K562 (cell line): ENCODE measurements around the gene WDR54.

Experiments
- CREB3 ChIP-seq: fragments of 450-650 bp; conservative IDR thresholded peaks from 2 replicates; pipeline ENCODE4 v1.6.1; 2016; ENCODE audit warnings: missing genetic modification characterization, low read depth, mild to moderate bottlenecking, missing compliant biosample characterization, moderate library complexity
- FOXK2 ChIP-seq, 2 experiments: fragments of 450-650 bp; IDR thresholded peaks in 1 of 2; conservative IDR thresholded peaks in 1 of 2; 2 replicates each; pipeline ENCODE4 v1.6.1; 2016; ENCODE audit warnings: low read depth in 2 of 2, mild to moderate bottlenecking in 1 of 2
- HNRNPK ChIP-seq: fragments of 200-400 bp; formaldehyde crosslinking; IDR thresholded peaks from one replicate; pipeline ENCODE4 v1.6.1; 2018; ENCODE audit warnings: mild to moderate bottlenecking, low read depth, low read length; ENCODE audit not compliant: poor library complexity, severe bottlenecking
- MAX ChIP-seq: sonication (generic); formaldehyde crosslinking; IDR thresholded peaks from 2 replicates; pipeline ENCODE4 v1.9.0; 2022; ENCODE audit warnings: mild to moderate bottlenecking, missing genetic modification reagents
- PHF8 ChIP-seq: fragments of 200-600 bp; sonication (generic); IDR thresholded peaks from 2 replicates; pipeline ENCODE4 v1.6.1; 2012; ENCODE audit warnings: mixed run types, mild to moderate bottlenecking, inconsistent platforms, low read length, moderate library complexity, borderline replicate concordance
- PRMT5 ChIP-seq: sonication (generic); formaldehyde crosslinking; IDR thresholded peaks from 2 replicates; pipeline ENCODE4 v1.5.0; 2020; ENCODE audit warnings: missing genetic modification reagents
- ZNF133 ChIP-seq: fragments of 250-450 bp; sonication (Bioruptor Pico); IDR thresholded peaks from 2 replicates; pipeline ENCODE4 v1.4.0; 2020; ENCODE audit warnings: mild to moderate bottlenecking

- no peak for TF ChIP-seq PHF8
- no peak for TF ChIP-seq MAX (CRISPR knock-in tag)
- TF ChIP-seq FOXK2 (conservative IDR thresholded peaks at IDR 0.05 in 1 of 2, IDR thresholded peaks at IDR 0.05 in 1 of 2; ENCODE audit: low read depth in 2 of 2), result no peak
- no peak for TF ChIP-seq HNRNPK
- TF ChIP-seq CREB3 (tag), result no peak
- no peak for TF ChIP-seq PRMT5
- no peak for TF ChIP-seq ZNF133 (CRISPR knock-in tag)
These were observed 41.4 kb upstream of the WDR54 start, which contains the start of gene DCTN1 for GRCh38 chr2:74379851-74380789.
